Midbrain (tissue), 1 donor: Measurements from ENCODE around the gene ALPG.
"Not testable (repeated sequence)": the region's sequence is repeated elsewhere in the genome, so short reads cannot be mapped to it uniquely, and the experiment has no call there.

ENCODE experiments used
- DNase-seq: peaks from one replicate; lab custom pipeline; 2025; lab: John Stamatoyannopoulos, UW

Gene ALPG

GRCh38 chr2:232377319-232377718, 29.3 kb upstream of the ALPG start:
- no peak for DNase-seq

- DNase-seq, result no peak
Measured at GRCh38 chr2:232377841-232378734, 28.6 kb upstream of the ALPG start.

DNA sequence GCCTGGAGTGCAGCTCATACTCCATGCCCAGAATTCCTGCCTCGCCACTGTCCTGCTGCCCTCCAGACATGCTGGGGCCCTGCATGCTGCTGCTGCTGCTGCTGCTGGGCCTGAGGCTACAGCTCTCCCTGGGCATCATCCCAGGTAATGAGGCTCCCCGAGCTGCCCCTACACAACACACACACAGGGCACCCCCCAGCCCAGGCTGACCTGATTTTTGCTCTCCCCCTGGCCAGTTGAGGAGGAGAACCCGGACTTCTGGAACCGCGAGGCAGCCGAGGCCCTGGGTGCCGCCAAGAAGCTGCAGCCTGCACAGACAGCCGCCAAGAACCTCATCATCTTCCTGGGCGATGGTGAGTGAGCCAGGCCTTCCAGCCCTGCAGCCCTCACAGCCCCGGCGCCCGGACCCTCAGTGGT, 27.9 kb upstream of the ALPG start, which contains the start of gene ALPP:
Gene ALPP (plus strand): TSS at position 17 of the 417 bp plus-strand sequence. CDS start 52 bp downstream, at position 69.
- not testable (repeated sequence) for DNase-seq

GRCh38 chr2:232379610-232380590, 26.7 kb upstream of the ALPG start:
- DNase-seq, result not testable (repeated sequence)

GRCh38 chr2:232381204-232382031, 25.2 kb upstream of the ALPG start:
- not testable (repeated sequence) for DNase-seq

- no peak for DNase-seq
Measured at GRCh38 chr2:232382331-232383225, 24.1 kb upstream of the ALPG start.

- no peak for DNase-seq
Measured at GRCh38 chr2:232384466-232384865, 22.2 kb upstream of the ALPG start.

DNA sequence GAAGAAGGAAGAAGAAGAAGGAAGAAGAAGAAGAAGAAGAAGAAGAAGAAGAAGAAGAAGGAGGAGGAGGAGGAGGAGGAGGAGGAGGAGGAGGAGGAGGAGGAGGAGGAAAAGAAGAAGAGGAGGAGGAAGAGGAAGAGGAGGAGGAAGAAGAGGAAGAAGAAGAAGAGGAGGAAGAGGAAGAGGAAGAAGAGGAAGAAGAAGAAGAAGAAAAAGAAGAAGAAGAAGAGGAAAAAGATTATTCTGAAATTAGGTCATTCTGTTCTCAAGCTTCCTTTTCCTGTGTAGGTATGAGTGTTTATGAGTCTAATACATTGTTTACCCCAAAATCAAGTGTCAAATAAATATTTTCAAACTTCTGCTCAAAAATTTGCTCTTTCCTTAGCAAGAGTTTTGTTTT, 21.6 kb upstream of the ALPG start:
- not testable (repeated sequence) for DNase-seq

- no peak for DNase-seq
Measured at GRCh38 chr2:232385660-232386489, 20.8 kb upstream of the ALPG start.

DNA sequence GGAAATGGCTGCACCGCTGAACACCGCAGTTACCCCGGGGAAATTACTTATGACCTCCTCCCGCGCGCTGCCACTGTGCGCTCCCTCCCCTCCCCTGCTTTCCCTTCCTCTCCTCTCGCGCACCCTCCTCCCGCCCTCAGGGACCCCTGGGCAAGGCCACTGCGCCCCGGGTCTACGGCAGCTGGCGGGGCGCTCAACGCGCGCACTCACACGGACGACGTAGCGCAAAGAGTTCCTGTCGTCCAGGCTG, 20.2 kb upstream of the ALPG start:
- DNase-seq, result no peak

GRCh38 chr2:232386740-232387450, 19.7 kb upstream of the ALPG start:
- no peak for DNase-seq

GRCh38 chr2:232387451-232388171, 19.0 kb upstream of the ALPG start:
- no peak for DNase-seq

DNA sequence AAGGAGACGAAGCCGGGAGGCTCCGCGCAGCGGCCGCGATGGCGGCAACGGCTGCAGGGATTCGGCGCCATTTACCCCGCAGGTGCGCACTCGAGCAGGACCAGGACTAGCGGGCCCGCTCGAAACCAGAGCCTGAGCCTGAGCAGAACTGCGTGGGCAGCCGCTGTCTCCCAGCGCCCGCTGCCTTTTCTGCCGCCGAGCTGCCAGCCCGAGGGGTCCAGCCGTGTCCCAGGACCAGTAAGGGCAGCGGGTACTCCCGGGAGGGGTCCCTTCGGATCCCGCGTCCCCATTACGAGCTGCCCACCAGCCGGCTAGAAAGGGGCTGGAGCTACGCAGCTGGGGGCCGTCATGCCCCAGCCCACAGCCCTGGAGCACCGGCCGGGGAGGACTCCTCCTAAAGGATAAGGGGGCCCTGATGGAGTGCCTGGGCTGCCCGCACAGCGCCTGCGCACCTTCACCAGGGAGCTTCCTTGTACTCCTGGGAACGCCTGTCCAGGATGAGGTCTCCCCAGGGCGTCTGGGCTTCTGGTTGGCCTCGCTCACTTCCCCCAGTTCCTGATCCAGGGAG, 18.2 kb upstream of the ALPG start:
- no peak for DNase-seq

GRCh38 chr2:232389327-232389726, 17.3 kb upstream of the ALPG start:
- DNase-seq, result no peak

DNA sequence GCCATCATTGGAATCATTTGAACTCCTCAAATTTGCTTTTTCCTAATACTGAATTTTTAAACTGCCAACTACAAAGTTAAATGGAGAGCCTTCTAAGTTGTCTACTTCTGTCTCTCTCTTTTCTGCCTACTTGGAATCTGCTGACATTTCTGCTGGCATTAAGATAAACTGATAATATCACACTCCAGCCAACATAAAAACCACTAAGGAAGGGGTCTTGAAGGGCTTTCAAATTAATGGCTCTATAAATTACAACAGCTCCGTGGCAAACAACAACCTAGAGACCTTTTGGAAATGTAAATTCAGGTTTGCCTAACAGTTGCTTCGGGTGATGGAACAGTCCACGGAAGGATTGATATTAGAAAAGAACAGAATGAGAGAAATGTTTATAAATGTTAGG, 16.0 kb upstream of the ALPG start:
- no peak for DNase-seq

- no peak for DNase-seq
Measured at GRCh38 chr2:232393556-232393955, 13.1 kb upstream of the ALPG start.

DNA sequence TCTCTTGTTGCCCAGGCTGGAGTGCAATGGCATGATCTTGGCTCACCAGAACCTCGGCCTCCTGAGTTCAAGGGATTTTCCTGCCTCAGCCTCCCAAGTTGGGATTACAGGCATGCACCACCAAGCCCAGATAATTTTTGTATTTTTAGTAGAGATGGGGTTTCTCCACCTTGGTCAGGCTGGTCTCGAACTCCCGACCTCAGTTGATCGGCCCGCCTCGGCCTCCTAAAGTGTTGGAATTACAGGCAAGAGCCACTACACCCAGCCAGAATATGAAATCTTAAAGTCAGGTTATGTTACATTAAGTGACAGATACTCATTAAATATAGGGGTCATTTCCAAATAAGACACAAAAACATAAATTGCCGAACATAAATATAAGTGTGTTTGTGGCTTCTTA, 12.2 kb upstream of the ALPG start:
- not testable (repeated sequence) for DNase-seq

- DNase-seq, result no peak
Measured at GRCh38 chr2:232395586-232395985, 11.1 kb upstream of the ALPG start.
